Right renal cortex interstitium (tissue), 3 donors: ENCODE results near the gene CHIC2. TPM values are rescaled to one million over a fixed set of nuclear protein-coding genes. Genes with fewer than 3 reads are reported as not detected.
"Not testable (repeated sequence)": the region's sequence is repeated elsewhere in the genome, so short reads cannot be mapped to it uniquely, and the experiment has no call there.

Experiments used
- DNase-seq, 3 donors: peaks; one replicate each; pipeline ENCODE4 v3.0.0-alpha.2; 2013; ENCODE audit warnings: low read depth in 3 of 3, low spot score in 2 of 3
- polyA plus RNA-seq, 3 donors: library from polyadenylated mRNA; unstranded; fragments of 120-200 nt; gene quantifications; one replicate each; pipeline ENCODE4 v1.2.1, GENCODE V29; 2013; ENCODE audit not compliant: insufficient read length in 3 of 3

Gene CHIC2
- polyA plus RNA-seq, 3 donors = 35.0 to 39.6 (median 39.3) TPM

GRCh38 chr4:54061873-54062272 lies 2.5 kb downstream of the CHIC2 start:
- DNase-seq = no peak

GRCh38 chr4:54061067-54061466 lies 3.3 kb downstream of the CHIC2 start:
- DNase-seq = no peak

- no peak for DNase-seq
These were observed 4.3 kb downstream of the CHIC2 start for GRCh38 chr4:54060116-54060515.

- no peak for DNase-seq
These were observed 6.2 kb downstream of the CHIC2 start for GRCh38 chr4:54058171-54058570.

- DNase-seq = no peak
These were observed 8.0 kb downstream of the CHIC2 start for GRCh38 chr4:54056360-54056759.

- no peak for DNase-seq
These were observed 8.9 kb downstream of the CHIC2 start for GRCh38 chr4:54055494-54055893.

GRCh38 chr4:54054501-54054900 lies 9.9 kb downstream of the CHIC2 start:
- no peak for DNase-seq

GRCh38 chr4:54053322-54053721 lies 11.1 kb downstream of the CHIC2 start:
- DNase-seq = not testable (repeated sequence)

- no peak for DNase-seq
These were observed 14.0 kb downstream of the CHIC2 start for GRCh38 chr4:54050214-54050904.

- not testable (repeated sequence) for DNase-seq
These were observed 20.8 kb downstream of the CHIC2 start for GRCh38 chr4:54043630-54044029.

- no peak for DNase-seq
These were observed 22.5 kb downstream of the CHIC2 start for GRCh38 chr4:54041933-54042332.

- DNase-seq = no peak
These were observed 23.3 kb downstream of the CHIC2 start for GRCh38 chr4:54041100-54041499.

GRCh38 chr4:54038056-54038455 lies 26.3 kb downstream of the CHIC2 start:
- DNase-seq = no peak

- DNase-seq = no peak
These were observed 28.2 kb downstream of the CHIC2 start for GRCh38 chr4:54036184-54036583.

- no peak for DNase-seq
These were observed 31.8 kb downstream of the CHIC2 start for GRCh38 chr4:54032558-54033135.

GRCh38 chr4:54027311-54027710 lies 37.1 kb downstream of the CHIC2 start:
- no peak for DNase-seq

- DNase-seq = no peak
These were observed 38.8 kb downstream of the CHIC2 start for GRCh38 chr4:54025582-54025981.

- DNase-seq = not testable (repeated sequence)
These were observed 41.4 kb downstream of the CHIC2 start for GRCh38 chr4:54023019-54023418.

- DNase-seq = no peak
These were observed 46.4 kb downstream of the CHIC2 start for GRCh38 chr4:54017974-54018373.

- DNase-seq = no peak
These were observed 47.1 kb downstream of the CHIC2 start for GRCh38 chr4:54017308-54017707.

- no peak for DNase-seq
These were observed 47.9 kb downstream of the CHIC2 start for GRCh38 chr4:54016504-54016903.

- DNase-seq = no peak
These were observed 48.9 kb downstream of the CHIC2 start for GRCh38 chr4:54015423-54016030.
